HepG2 (cell line): Measurements from ENCODE around the gene MYO3B.

Experiments
- CREB3 ChIP-seq: sonication (generic); formaldehyde crosslinking; IDR thresholded peaks from 2 replicates; pipeline ENCODE4 v1.5.0; 2020; ENCODE audit warnings: missing genetic modification reagents
- CTCF ChIP-seq: sonication (generic); formaldehyde crosslinking; IDR thresholded peaks from 2 replicates; pipeline ENCODE4 v1.5.0; 2020; ENCODE audit warnings: mild to moderate bottlenecking, missing genetic modification reagents, moderate library complexity
- FOSL2 ChIP-seq: sonication (generic); formaldehyde crosslinking; IDR thresholded peaks from 2 replicates; pipeline ENCODE4 v1.4.0; 2020; ENCODE audit warnings: missing genetic modification reagents
- MTA1 ChIP-seq: sonication (generic); formaldehyde crosslinking; IDR thresholded peaks from 2 replicates; pipeline ENCODE4 v1.4.0; 2020; ENCODE audit warnings: missing genetic modification reagents, mild to moderate bottlenecking, borderline replicate concordance
- MXD1 ChIP-seq: sonication (generic); formaldehyde crosslinking; IDR thresholded peaks from 2 replicates; pipeline ENCODE4 v1.4.0; 2020; ENCODE audit warnings: mild to moderate bottlenecking, missing genetic modification reagents
- NCOR1 ChIP-seq: fragments of 200-600 bp; sonication (generic); IDR thresholded peaks from 2 replicates; pipeline ENCODE4 v1.7.0; 2017; ENCODE audit warnings: antibody characterized with exemption, low read length, borderline replicate concordance
- PATZ1 ChIP-seq: sonication (generic); formaldehyde crosslinking; IDR thresholded peaks from 2 replicates; pipeline ENCODE4 v1.4.0; 2020; ENCODE audit warnings: missing genetic modification reagents
- POLR2A ChIP-seq, 2 experiments: IDR thresholded peaks; 2 replicates each; pipeline ENCODE4 v1.6.1; 2011; ENCODE audit warnings: low read depth in 2 of 2, low read length in 2 of 2, mild to moderate bottlenecking in 1 of 2, moderate library complexity in 1 of 2; ENCODE audit not compliant: insufficient read depth in 1 of 2
- SIN3A ChIP-seq: IDR thresholded peaks from 2 replicates; pipeline ENCODE4 v1.6.1; 2011; ENCODE audit warnings: low read depth, mild to moderate bottlenecking, control low read depth, low read length, borderline replicate concordance
- ZFX ChIP-seq: sonication (generic); formaldehyde crosslinking; IDR thresholded peaks from 2 replicates; pipeline ENCODE4 v1.4.0; 2020; ENCODE audit warnings: mild to moderate bottlenecking, low read depth, missing genetic modification reagents, moderate library complexity
- ZNF274 ChIP-seq: sonication (generic); formaldehyde crosslinking; IDR thresholded peaks from 2 replicates; pipeline ENCODE4 v1.5.1; 2020; ENCODE audit warnings: mild to moderate bottlenecking, missing genetic modification reagents
- ZNF747 ChIP-seq: sonication (generic); formaldehyde crosslinking; IDR thresholded peaks from 2 replicates; pipeline ENCODE4 v1.8.1; 2023; ENCODE audit warnings: missing genetic modification reagents, mild to moderate bottlenecking, borderline replicate concordance

- no peak for TF ChIP-seq FOSL2 (CRISPR knock-in tag)
- no peak for TF ChIP-seq NCOR1
- no peak for TF ChIP-seq MXD1 (CRISPR knock-in tag)
- TF ChIP-seq MTA1: no peak
- no peak for TF ChIP-seq ZNF747 (CRISPR knock-in tag)
- no peak for TF ChIP-seq POLR2A (IDR thresholded peaks at IDR 0.05; ENCODE audit: insufficient read depth in 1 of 2, low read depth in 2 of 2, low read length in 2 of 2)
- TF ChIP-seq PATZ1 (CRISPR knock-in tag): no peak
- no peak for TF ChIP-seq ZFX (CRISPR knock-in tag)
- no peak for TF ChIP-seq SIN3A
- no peak for TF ChIP-seq CREB3 (CRISPR knock-in tag)
- TF ChIP-seq CTCF (CRISPR knock-in tag): no peak
- no peak for TF ChIP-seq ZNF274
Observed at GRCh38 chr2:170610615-170611014, 432.7 kb downstream of the MYO3B start.
